HepG2 (cell line): ENCODE measurements around the gene LGALS8. TPM values are rescaled to one million over a fixed set of nuclear protein-coding genes. Genes with fewer than 3 reads are reported as not detected.

Experiments used
- ADNP ChIP-seq: sonication (generic); formaldehyde crosslinking; IDR thresholded peaks from 2 replicates; pipeline ENCODE4 v1.4.0; 2020; ENCODE audit warnings: missing genetic modification reagents
- AGO2 ChIP-seq: fragments of 200-400 bp; formaldehyde crosslinking; optimal IDR thresholded peaks from 2 replicates; pipeline ENCODE3; 2017; ENCODE audit warnings: mild to moderate bottlenecking, low read depth, low read length, moderate library complexity
- FOXC1 ChIP-seq: sonication (generic); formaldehyde crosslinking; IDR thresholded peaks from 2 replicates; pipeline ENCODE4 v1.8.0; 2022; ENCODE audit warnings: mild to moderate bottlenecking, missing genetic modification reagents, borderline replicate concordance
- MTA1 ChIP-seq: sonication (generic); formaldehyde crosslinking; IDR thresholded peaks from 2 replicates; pipeline ENCODE4 v1.4.0; 2020; ENCODE audit warnings: missing genetic modification reagents, mild to moderate bottlenecking, borderline replicate concordance
- MXD3 ChIP-seq: IDR thresholded peaks from 2 replicates; pipeline ENCODE4 v1.6.1; 2016; ENCODE audit warnings: mild to moderate bottlenecking, missing biosample characterization, missing genetic modification reagents
- NFAT5 ChIP-seq: sonication (generic); formaldehyde crosslinking; IDR thresholded peaks from 2 replicates; pipeline ENCODE4 v1.4.0; 2020; ENCODE audit warnings: missing genetic modification reagents
- RFXAP ChIP-seq: sonication (generic); formaldehyde crosslinking; IDR thresholded peaks from 2 replicates; pipeline ENCODE4 v1.4.0; 2020; ENCODE audit warnings: missing genetic modification reagents, borderline replicate concordance
- TFDP1 ChIP-seq: IDR thresholded peaks from 2 replicates; pipeline ENCODE4 v1.6.1; 2016; ENCODE audit warnings: missing compliant biosample characterization, missing genetic modification reagents, borderline replicate concordance
- ZNF225 ChIP-seq: sonication (generic); formaldehyde crosslinking; IDR thresholded peaks from 2 replicates; pipeline ENCODE4 v1.4.0; 2020; ENCODE audit warnings: mild to moderate bottlenecking, missing genetic modification reagents
- ZNF350 ChIP-seq: sonication (generic); formaldehyde crosslinking; IDR thresholded peaks from 2 replicates; pipeline ENCODE4 v1.4.0; 2020; ENCODE audit warnings: mild to moderate bottlenecking, low read depth, missing genetic modification reagents, borderline replicate concordance
- ZNF576 ChIP-seq: sonication (generic); formaldehyde crosslinking; IDR thresholded peaks from 2 replicates; pipeline ENCODE4 v1.4.0; 2020; ENCODE audit warnings: mild to moderate bottlenecking, missing genetic modification reagents
- ZNF660 ChIP-seq: sonication (generic); formaldehyde crosslinking; IDR thresholded peaks from 2 replicates; pipeline ENCODE4 v1.5.1; 2020; ENCODE audit warnings: mild to moderate bottlenecking, low read depth, missing genetic modification reagents, borderline replicate concordance
- ZNF670 ChIP-seq: sonication (generic); formaldehyde crosslinking; IDR thresholded peaks from 2 replicates; pipeline ENCODE4 v1.8.0; 2022; ENCODE audit warnings: mild to moderate bottlenecking, missing genetic modification reagents, borderline replicate concordance
- ZNF687 ChIP-seq: sonication (generic); formaldehyde crosslinking; IDR thresholded peaks from 2 replicates; pipeline ENCODE4 v1.5.1; 2020; ENCODE audit warnings: mild to moderate bottlenecking, missing genetic modification reagents, moderate library complexity
- ZNF775 ChIP-seq: sonication (generic); formaldehyde crosslinking; IDR thresholded peaks from 2 replicates; pipeline ENCODE4 v1.4.0; 2020; ENCODE audit warnings: missing genetic modification reagents, mild to moderate bottlenecking, moderate library complexity, borderline replicate concordance
- polyA plus RNA-seq, 8 experiments: library from polyadenylated mRNA; depleted of rRNA in 3 of 8; stranded (reverse) in 7 of 8; unstranded in 1 of 8; fragments of >200 nt; fragmentation: Illumina TruSeq in 4 of 8; extraction: Trizol in 4 of 8; gene quantifications; 2 replicates each; pipeline versions ENCODE4 v1.2.1 to v1.2.3, GENCODE V29; 2011 to 2016; ENCODE audit warnings: low read depth in 4 of 8, missing spikeins in 1 of 8, mixed read lengths in 1 of 8; ENCODE audit not compliant: insufficient read depth in 1 of 8
- total RNA-seq, 5 experiments: library from RNA; depleted of rRNA; stranded (reverse); fragments of >200 nt; fragmentation: Illumina TruSeq; extraction: Trizol; gene quantifications; 2 replicates each; pipeline ENCODE4 v1.2.3, GENCODE V29; 2016; ENCODE audit warnings: low read depth in 1 of 5

The LGALS8 gene
- total and polyA plus RNA-seq, 2 of the 13 experiments (the other 11 are each of a cell fraction or from before 2014, with no cell fraction given): 29.3 to 185 TPM

GRCh38 chr1:236523704-236524141 lies at the start of gene LGALS8 (continued):
- peak; percentile 92 for TF ChIP-seq ZNF687 (CRISPR knock-in tag)
- no peak for TF ChIP-seq NFAT5 (CRISPR knock-in tag)
- no peak for TF ChIP-seq ZNF660
- 0 out of 2 replicates have a peak, but pooled peaks have one; percentile 23 for TF ChIP-seq RFXAP (CRISPR knock-in tag)
- peak; percentile 84 for TF ChIP-seq AGO2
- 0 out of 2 replicates have a peak, but pooled peaks have one; percentile 15 for TF ChIP-seq FOXC1
- TF ChIP-seq MXD3: peak; percentile 56; the same call in 1 of the 2 replicates
- no peak for TF ChIP-seq ZNF775
- no peak for TF ChIP-seq ADNP (CRISPR knock-in tag)
- no peak; the same call in 1 of the 2 replicates for TF ChIP-seq ZNF350 (CRISPR knock-in tag)
- 0 out of 2 replicates have a peak, but pooled peaks have one; percentile 13 for TF ChIP-seq MTA1
- peak; percentile 88 for TF ChIP-seq ZNF576
- no peak for TF ChIP-seq TFDP1
- peak; percentile 82 for TF ChIP-seq ZNF670 (CRISPR knock-in tag)
- TF ChIP-seq ZNF225 (CRISPR knock-in tag): no peak; the same call in 1 of the 2 replicates
